Measurements from ENCODE around the gene SLC25A6.
"Not testable (repeated sequence)": the region's sequence is repeated elsewhere in the genome, so short reads cannot be mapped to it uniquely, and the experiment has no call there.

Gene SLC25A6

GRCh38 chrX:1412551-1413161, 20.7 kb upstream of the SLC25A6 start:
- DNase-seq, result no peak

- DNase-seq, result no peak
Measured at GRCh38 chrX:1411326-1411725, 19.4 kb upstream of the SLC25A6 start.

- no peak for DNase-seq
Measured at GRCh38 chrX:1407035-1407434, 15.1 kb upstream of the SLC25A6 start.

GRCh38 chrX:1405769-1406168, 13.9 kb upstream of the SLC25A6 start:
- DNase-seq, result not testable (repeated sequence)

- DNase-seq, result not testable (repeated sequence)
Measured at GRCh38 chrX:1403867-1404266, 12.0 kb upstream of the SLC25A6 start.

GRCh38 chrX:1403228-1403627, 11.3 kb upstream of the SLC25A6 start:
- DNase-seq, result no peak

GRCh38 chrX:1401611-1402430, 9.9 kb upstream of the SLC25A6 start:
- no peak for DNase-seq

- DNase-seq, result no peak
Measured at GRCh38 chrX:1400742-1401471, 9.0 kb upstream of the SLC25A6 start.

GRCh38 chrX:1400049-1400448, 8.1 kb upstream of the SLC25A6 start:
- no peak for DNase-seq

GRCh38 chrX:1398431-1399340, 6.8 kb upstream of the SLC25A6 start:
- DNase-seq, result no peak

- no peak for DNase-seq
Measured at GRCh38 chrX:1397441-1398270, 5.7 kb upstream of the SLC25A6 start.

GRCh38 chrX:1397001-1397400, 5.1 kb upstream of the SLC25A6 start:
- DNase-seq, result no peak

- no peak for DNase-seq
Measured at GRCh38 chrX:1395646-1396216, 3.8 kb upstream of the SLC25A6 start.

GRCh38 chrX:1394731-1395501, 3.0 kb upstream of the SLC25A6 start:
- DNase-seq, result no peak

- no peak for DNase-seq
Measured at GRCh38 chrX:1393871-1394615, 2.1 kb upstream of the SLC25A6 start.

- no peak for DNase-seq
Measured at GRCh38 chrX:1392376-1393068, 609 bp upstream of the SLC25A6 start.

- DNase-seq, result no peak
Measured at GRCh38 chrX:1391370-1391706, 575 bp downstream of the SLC25A6 start.

- no peak for DNase-seq
Measured at GRCh38 chrX:1390621-1391369, 1.1 kb downstream of the SLC25A6 start.

GRCh38 chrX:1389993-1390285, 2.0 kb downstream of the SLC25A6 start:
- DNase-seq, result no peak

All from NCI-H187 (cell line).